Measurements from ENCODE around the gene TRABD.

DNA sequence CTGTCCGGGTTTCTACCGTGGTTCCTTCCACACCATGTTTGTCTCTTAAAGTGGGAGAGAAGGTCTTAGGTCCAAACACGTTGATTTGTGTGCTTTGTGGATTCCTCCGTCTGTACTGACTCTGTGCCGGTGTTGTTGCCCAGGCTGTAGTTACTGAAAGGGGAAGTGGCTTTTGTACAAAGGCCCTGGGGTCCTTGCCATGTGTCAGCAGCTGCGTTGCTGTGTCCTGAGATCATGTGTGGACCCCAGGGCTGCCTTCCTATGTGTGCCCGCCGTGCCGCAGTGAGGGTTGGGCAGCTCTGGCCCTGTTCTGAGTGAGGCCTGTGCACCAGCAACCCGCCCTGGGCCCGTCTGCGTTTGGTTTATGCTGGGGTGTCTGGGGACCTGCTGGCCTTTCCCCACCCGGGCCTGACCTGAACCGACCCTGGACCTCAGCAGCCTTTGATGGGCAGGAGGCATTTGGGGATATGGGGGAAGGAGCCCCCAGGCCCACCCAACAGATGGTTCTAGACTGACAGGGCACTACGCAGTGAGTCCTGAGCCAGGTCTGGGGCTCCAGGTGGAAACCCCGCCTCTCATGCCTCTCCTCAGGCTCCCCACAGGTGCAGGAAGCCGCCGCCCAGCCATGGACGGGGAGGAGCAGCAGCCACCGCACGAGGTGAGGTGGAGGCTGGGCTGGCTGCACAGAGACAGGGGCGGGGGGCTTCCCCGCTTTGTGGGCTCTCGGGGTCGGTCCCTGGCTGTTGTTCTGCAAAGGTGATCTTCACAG, 6.9 kb downstream of the TRABD start:
- TF ChIP-seq, protein P1, sequence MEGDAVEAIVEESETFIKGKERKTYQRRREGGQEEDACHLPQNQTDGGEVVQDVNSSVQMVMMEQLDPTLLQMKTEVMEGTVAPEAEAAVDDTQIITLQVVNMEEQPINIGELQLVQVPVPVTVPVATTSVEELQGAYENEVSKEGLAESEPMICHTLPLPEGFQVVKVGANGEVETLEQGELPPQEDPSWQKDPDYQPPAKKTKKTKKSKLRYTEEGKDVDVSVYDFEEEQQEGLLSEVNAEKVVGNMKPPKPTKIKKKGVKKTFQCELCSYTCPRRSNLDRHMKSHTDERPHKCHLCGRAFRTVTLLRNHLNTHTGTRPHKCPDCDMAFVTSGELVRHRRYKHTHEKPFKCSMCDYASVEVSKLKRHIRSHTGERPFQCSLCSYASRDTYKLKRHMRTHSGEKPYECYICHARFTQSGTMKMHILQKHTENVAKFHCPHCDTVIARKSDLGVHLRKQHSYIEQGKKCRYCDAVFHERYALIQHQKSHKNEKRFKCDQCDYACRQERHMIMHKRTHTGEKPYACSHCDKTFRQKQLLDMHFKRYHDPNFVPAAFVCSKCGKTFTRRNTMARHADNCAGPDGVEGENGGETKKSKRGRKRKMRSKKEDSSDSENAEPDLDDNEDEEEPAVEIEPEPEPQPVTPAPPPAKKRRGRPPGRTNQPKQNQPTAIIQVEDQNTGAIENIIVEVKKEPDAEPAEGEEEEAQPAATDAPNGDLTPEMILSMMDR (conservative IDR thresholded peaks at IDR 0.05 in 1 of 2, IDR thresholded peaks at IDR 0.05 in 1 of 2; ENCODE audit: low read depth in 1 of 2, low read length in 2 of 2), result no peak
- no peak for TF ChIP-seq EZH2 (IDR thresholded peaks at IDR 0.05; ENCODE audit: low read length, missing control alignments)

All from fibroblast of lung (primary cell).